Liver (tissue), 9 donors: ENCODE measurements around the gene LIPM. TPM values are rescaled to one million over a fixed set of nuclear protein-coding genes. Genes with fewer than 3 reads are reported as not detected.

Experiments used
- DNase-seq: peaks from one replicate; pipeline ENCODE4 v3.0.0-alpha.2; 2017; ENCODE audit warnings: low spot score
- H3K27ac ChIP-seq, 2 donors: one replicate each; pipeline ENCODE4 v1.7.0; 2013; ENCODE audit warnings: inconsistent platforms in 2 of 2, low read length in 2 of 2, control low read depth in 1 of 2, low read depth in 1 of 2, mild to moderate bottlenecking in 1 of 2
- H3K27me3 ChIP-seq, 4 donors: one replicate each; pipeline versions ENCODE4 v1.6.1 to v1.7.0; 2013; ENCODE audit warnings: low read length in 3 of 4, inconsistent platforms in 1 of 4, mild to moderate bottlenecking in 1 of 4, moderate library complexity in 1 of 4; ENCODE audit not compliant: control insufficient read depth in 4 of 4, insufficient read depth in 4 of 4
- H3K36me3 ChIP-seq, 4 donors: one replicate each; pipeline versions ENCODE4 v1.6.1 to v1.7.0; 2013; ENCODE audit warnings: low read length in 3 of 4, mild to moderate bottlenecking in 3 of 4, low read depth in 1 of 4, moderate library complexity in 1 of 4; ENCODE audit not compliant: control insufficient read depth in 4 of 4, insufficient read depth in 3 of 4
- H3K4me1 ChIP-seq, 4 donors: one replicate each; pipeline versions ENCODE4 v1.6.1 to v1.7.0; 2013; ENCODE audit warnings: low read length in 3 of 4, mild to moderate bottlenecking in 3 of 4, moderate library complexity in 1 of 4; ENCODE audit not compliant: control insufficient read depth in 4 of 4, insufficient read depth in 4 of 4
- H3K4me3 ChIP-seq, 3 donors: one replicate each; pipeline versions ENCODE4 v1.6.1 to v1.7.0; 2013; ENCODE audit warnings: low read length in 3 of 3, control low read depth in 1 of 3, low read depth in 1 of 3, mild to moderate bottlenecking in 1 of 3
- H3K9ac ChIP-seq, 2 donors: one replicate each; pipeline ENCODE4 v1.7.0; 2013; ENCODE audit warnings: low read length in 2 of 2, mild to moderate bottlenecking in 2 of 2, moderate library complexity in 2 of 2, control low read depth in 1 of 2, low read depth in 1 of 2
- H3K9me3 ChIP-seq, 4 donors: one replicate each; pipeline versions ENCODE4 v1.6.1 to v1.7.0; 2013; ENCODE audit warnings: low read length in 3 of 4; ENCODE audit not compliant: control insufficient read depth in 4 of 4
- ATF3 ChIP-seq: IDR thresholded peaks from 2 replicates; pipeline ENCODE4 v1.6.1; 2016; ENCODE audit warnings: antibody characterized with exemption
- CTCF ChIP-seq: fragments of 150-350 bp; IDR thresholded peaks from 2 replicates; pipeline ENCODE4 v1.5.1; 2017; ENCODE audit warnings: improper control_type of control experiment, low read depth, low read length; ENCODE audit not compliant: missing input control
- EGR1 ChIP-seq, 2 donors: IDR thresholded peaks; 2 replicates each; pipeline ENCODE4 v1.6.1; 2016 to 2018; ENCODE audit warnings: antibody characterized with exemption in 2 of 2, low read depth in 2 of 2
- FOXA1 ChIP-seq: IDR thresholded peaks from 2 replicates; pipeline ENCODE4 v1.6.1; 2016; ENCODE audit warnings: antibody characterized with exemption
- FOXA2 ChIP-seq: IDR thresholded peaks from 2 replicates; pipeline ENCODE4 v1.6.1; 2016; ENCODE audit warnings: antibody characterized with exemption
- GABPA ChIP-seq, 2 donors: IDR thresholded peaks in 1 of 2; conservative IDR thresholded peaks in 1 of 2; 2 replicates each; pipeline ENCODE4 v1.6.1; 2016; ENCODE audit warnings: antibody characterized with exemption in 2 of 2, mild to moderate bottlenecking in 1 of 2, moderate library complexity in 1 of 2
- HNF4A ChIP-seq, 2 donors: conservative IDR thresholded peaks; 2 replicates each; pipeline ENCODE4 v1.6.1; 2016; ENCODE audit warnings: antibody characterized with exemption in 2 of 2, mild to moderate bottlenecking in 2 of 2
- HNF4G ChIP-seq: IDR thresholded peaks from 2 replicates; pipeline ENCODE4 v1.6.1; 2016; ENCODE audit warnings: antibody characterized with exemption
- JUND ChIP-seq, 2 donors: IDR thresholded peaks; 2 replicates each; pipeline ENCODE4 v1.6.1; 2016; ENCODE audit warnings: antibody characterized with exemption in 2 of 2
- MAX ChIP-seq: IDR thresholded peaks from 2 replicates; pipeline ENCODE4 v1.6.1; 2016; ENCODE audit warnings: antibody characterized with exemption
- NR2F2 ChIP-seq: IDR thresholded peaks from 2 replicates; pipeline ENCODE4 v1.6.1; 2016; ENCODE audit warnings: antibody characterized with exemption
- RAD21 ChIP-seq, 2 donors: IDR thresholded peaks; 2 replicates each; pipeline ENCODE4 v1.6.1; 2016; ENCODE audit warnings: antibody characterized with exemption in 2 of 2, mild to moderate bottlenecking in 2 of 2
- REST ChIP-seq: IDR thresholded peaks from 2 replicates; pipeline ENCODE4 v1.6.1; 2016; ENCODE audit warnings: antibody characterized with exemption, mild to moderate bottlenecking
- RXRA ChIP-seq, 2 donors: IDR thresholded peaks; 2 replicates each; pipeline ENCODE4 v1.6.1; 2017 to 2018; ENCODE audit warnings: antibody characterized with exemption in 2 of 2, mild to moderate bottlenecking in 1 of 2
- SP1 ChIP-seq: IDR thresholded peaks from 2 replicates; pipeline ENCODE4 v1.6.1; 2018; ENCODE audit warnings: antibody characterized with exemption, mild to moderate bottlenecking
- TAF1 ChIP-seq: conservative IDR thresholded peaks from 2 replicates; pipeline ENCODE4 v1.6.1; 2016; ENCODE audit warnings: antibody characterized with exemption, mild to moderate bottlenecking
- YY1 ChIP-seq: IDR thresholded peaks from 2 replicates; pipeline ENCODE4 v1.6.1; 2016; ENCODE audit warnings: antibody characterized with exemption, mild to moderate bottlenecking
- ZBTB33 ChIP-seq: IDR thresholded peaks from 2 replicates; pipeline ENCODE4 v1.6.1; 2016; ENCODE audit warnings: antibody characterized with exemption
- WGBS: extraction: QIAGEN DNeasy Blood & Tissue Kit; methylation state at CpG from one replicate; pipeline ENCODE4 v1.1.7; 2013; 5-methylcytosine and 5-hydroxymethylcytosine counted together
- polyA plus RNA-seq, 2 donors: library from polyadenylated mRNA; stranded (reverse) in 1 of 2; unstranded in 1 of 2; fragments of 200-250 nt in 1 of 2; fragments of >200 nt in 1 of 2; fragmentation: Nextera tagmentation in 1 of 2; extraction: Ambion mirVana in 1 of 2; gene quantifications; one replicate each; pipeline versions ENCODE4 v1.2.1 to v1.2.3, GENCODE V29; 2013 to 2015
- total RNA-seq, 2 donors: library from RNA; depleted of rRNA; stranded (reverse); fragments of >200 nt; gene quantifications; one replicate each; pipeline ENCODE4 v1.2.3, GENCODE V29; 2014
- donor health status: healthy.
- donor health status: healthy.
- donor health status: healthy.
- donor health status: healthy.
- donor health status: healthy.

Gene LIPM
- total and polyA plus RNA-seq, 4 donors, result not detected

- no peak for DNase-seq
- no peaks in the 10 kb centered on the region for H3K27me3 ChIP-seq
- H3K9me3 ChIP-seq, result no peaks in the 10 kb centered on the region
- no peak overlapping the region for H3K27ac ChIP-seq
- TF ChIP-seq MAX (no peak), RXRA (IDR thresholded peaks at IDR 0.05) (peak; percentile 68 to 78), TAF1 (no peak), ATF3 (no peak), YY1 (peak; percentile 27), NR2F2 (peak; percentile 49), FOXA2 (no peak), HNF4G (no peak), CTCF (no peak), EGR1 (IDR thresholded peaks at IDR 0.05; ENCODE audit: low read depth in 2 of 2) (no peak), REST (peak; percentile 25), ZBTB33 (no peak), FOXA1 (no peak), RAD21 (IDR thresholded peaks at IDR 0.05) (no peak), JUND (IDR thresholded peaks at IDR 0.05) (peak in 1 of 2 donors; percentile 24), SP1 (peak; percentile 30), GABPA (IDR thresholded peaks at IDR 0.05 in 1 of 2, conservative IDR thresholded peaks at IDR 0.05 in 1 of 2) (no peak), HNF4A (conservative IDR thresholded peaks at IDR 0.05) (peak; percentile 68 to 73)
- no peaks in the 10 kb centered on the region for H3K36me3 ChIP-seq
- no peak overlapping the region for H3K4me3 ChIP-seq
- WGBS, result 45% methylated on average over 1 of the region's 1 CpG
- peaks cover 3 to 15% (median 4%) of the 10 kb centered on the region in 4 donors for H3K4me1 ChIP-seq
- no peak overlapping the region for H3K9ac ChIP-seq
These were observed 33.1 kb upstream of the LIPM start for GRCh38 chr10:88769384-88769783.
